Endothelial cell of umbilical vein (primary cell): ENCODE results near the gene BMERB1. TPM values are rescaled to one million over a fixed set of nuclear protein-coding genes. Genes with fewer than 3 reads are reported as not detected.

Source experiments
- BruUV-seq: library from RNA; stranded (reverse); fragments of 400-500 nt; replicated peaks from 2 replicates; lab custom pipeline; 2021; lab: Mats Ljungman, UMichigan
- CTCF ChIA-PET: fragments of 300-600, 350-600 bp; sonication (Branson Sonifier 250); formaldehyde crosslinking; loops from one replicate; lab custom pipeline; 2021; ENCODE audit warnings: antibody characterized with exemption, inconsistent platforms; lab: Charles Lee
- POLR2A ChIA-PET: fragments of 300-600, 350-600 bp; sonication (Branson Sonifier 250); formaldehyde crosslinking; loops from one replicate; lab custom pipeline; 2021; ENCODE audit warnings: antibody characterized with exemption, inconsistent platforms; lab: Charles Lee
- DNase-seq: peaks from one replicate; pipeline ENCODE4 v3.0.0-alpha.2; 2011; ENCODE audit warnings: low read depth, low spot score
- FAIRE-seq: peaks from 2 replicates; lab custom pipeline; 2011; peaks lifted over from hg19 to GRCh38; lab: Jason Lieb, UNC
- H2AFZ ChIP-seq: 2 replicates; pipeline ENCODE4 v1.6.0; 2012; ENCODE audit warnings: low read depth, low read length, control low read depth, inconsistent platforms
- H3K27ac ChIP-seq: 2 replicates; pipeline ENCODE4 v1.5.1; 2011; ENCODE audit warnings: low read depth, mild to moderate bottlenecking, control low read depth, low read length, moderate library complexity; ENCODE audit not compliant: insufficient read depth
- H3K27me3 ChIP-seq, 2 experiments: 2 replicates each; pipeline versions ENCODE4 v1.6.0 to v1.6.1; 2011; ENCODE audit warnings: low read length in 2 of 2, mixed read lengths in 1 of 2; ENCODE audit not compliant: control insufficient read depth in 2 of 2, insufficient read depth in 2 of 2
- H3K36me3 ChIP-seq, 2 experiments: 2 replicates in 1 of 2; 3 replicates in 1 of 2; pipeline ENCODE4 v1.5.1; 2011; ENCODE audit warnings: low read length in 2 of 2, mild to moderate bottlenecking in 1 of 2, moderate library complexity in 1 of 2; ENCODE audit not compliant: control insufficient read depth in 2 of 2, insufficient read depth in 2 of 2; ENCODE audit errors: extremely low read depth in 1 of 2
- H3K4me1 ChIP-seq: 3 replicates; pipeline ENCODE4 v1.5.1; 2011; ENCODE audit warnings: mild to moderate bottlenecking, low read length; ENCODE audit not compliant: control insufficient read depth, insufficient read depth; ENCODE audit errors: extremely low read depth
- H3K4me2 ChIP-seq: 2 replicates; pipeline ENCODE4 v1.6.1; 2011; ENCODE audit warnings: low read length, control low read depth, mixed read lengths; ENCODE audit not compliant: insufficient read depth
- H3K4me3 ChIP-seq, 3 experiments: fragments of 200-600 bp in 1 of 3; sonication (generic), shearing (Covaris generic) in 1 of 3; replicated peaks in 1 of 3; 2 replicates each; pipeline ENCODE4 v1.5.1; 2011 to 2016; ENCODE audit warnings: control low read depth in 3 of 3, low read length in 3 of 3, mild to moderate bottlenecking in 2 of 3, inconsistent platforms in 1 of 3, low read depth in 1 of 3, moderate library complexity in 1 of 3; ENCODE audit not compliant: insufficient read depth in 1 of 3
- H3K79me2 ChIP-seq: 2 replicates; pipeline ENCODE4 v1.6.0; 2012; ENCODE audit warnings: low read length, inconsistent platforms; ENCODE audit not compliant: control insufficient read depth, insufficient read depth
- H3K9ac ChIP-seq: replicated peaks from 2 replicates; pipeline ENCODE3; 2011; ENCODE audit warnings: low read length, control low read depth; ENCODE audit not compliant: insufficient read depth; ENCODE audit errors: extremely low read depth
- H3K9me1 ChIP-seq: replicated peaks from 3 replicates; pipeline ENCODE4 v1.6.0; 2011; ENCODE audit warnings: mild to moderate bottlenecking, low read length; ENCODE audit not compliant: control insufficient read depth, insufficient read depth; ENCODE audit errors: extremely low read depth
- H3K9me3 ChIP-seq: replicated peaks from 2 replicates; pipeline ENCODE4 v1.5.1; 2012; ENCODE audit warnings: low read length, inconsistent platforms; ENCODE audit not compliant: control insufficient read depth, insufficient read depth
- H4K20me1 ChIP-seq: replicated peaks from 2 replicates; pipeline ENCODE3; 2011; ENCODE audit warnings: mild to moderate bottlenecking, low read length; ENCODE audit not compliant: control insufficient read depth, insufficient read depth; ENCODE audit errors: extremely low read depth
- CTCF ChIP-seq, 2 donors: IDR thresholded peaks; 1 replicate in 1 of 2; 2 replicates in 1 of 2; pipeline ENCODE4 v1.5.1; 2011; ENCODE audit warnings: low read length in 2 of 2, mild to moderate bottlenecking in 2 of 2, moderate library complexity in 2 of 2, control low read depth in 1 of 2, inconsistent platforms in 1 of 2, low read depth in 1 of 2; ENCODE audit not compliant: insufficient read depth in 1 of 2; ENCODE audit errors: extremely low read depth in 1 of 2
- EZH2 ChIP-seq: IDR thresholded peaks from 2 replicates; pipeline ENCODE4 v1.6.1; 2012; ENCODE audit warnings: borderline replicate concordance, low read depth, mild to moderate bottlenecking, moderate library complexity, low read length, inconsistent platforms; ENCODE audit not compliant: severe bottlenecking
- FOS ChIP-seq: IDR thresholded peaks from 2 replicates; pipeline ENCODE4 v1.6.1; 2011; ENCODE audit warnings: mild to moderate bottlenecking, low read length, moderate library complexity, borderline replicate concordance; ENCODE audit not compliant: insufficient read depth
- GATA2 ChIP-seq: IDR thresholded peaks from 2 replicates; pipeline ENCODE4 v1.7.0; 2011; ENCODE audit warnings: low read depth, mild to moderate bottlenecking, moderate library complexity, mixed read lengths, low read length; ENCODE audit not compliant: insufficient read length, insufficient read depth
- JUN ChIP-seq: IDR thresholded peaks from 2 replicates; pipeline ENCODE4 v1.6.1; 2011; ENCODE audit warnings: borderline replicate concordance, low read depth; ENCODE audit not compliant: insufficient read length, insufficient read depth
- MAX ChIP-seq: IDR thresholded peaks from 2 replicates; pipeline ENCODE4 v1.6.1; 2011; ENCODE audit not compliant: insufficient read depth, insufficient read length
- MYC ChIP-seq: IDR thresholded peaks from one replicate; pipeline ENCODE4 v1.6.1; 2011; ENCODE audit warnings: mild to moderate bottlenecking, low read depth, low read length
- POLR2A ChIP-seq: IDR thresholded peaks from 2 replicates; pipeline ENCODE4 v1.6.1; 2012; ENCODE audit warnings: low read depth, mild to moderate bottlenecking, control low read depth, low read length
- POLR2AphosphoS5 ChIP-seq: IDR thresholded peaks from 2 replicates; pipeline ENCODE4 v1.6.1; 2012; ENCODE audit warnings: low read depth, mild to moderate bottlenecking, control low read depth, low read length, moderate library complexity; ENCODE audit not compliant: insufficient read depth
- dilution Hi-C: fragments of 300-500 bp; cut with MboI; formaldehyde crosslinking; loops from one replicate; pipeline ENCODE4 v1.15.0; 2019; ENCODE audit warnings: low sequenced_read_pairs; ENCODE audit not compliant: extremely low pct_ligation_motif_present
- intact Hi-C: fragments of 100-400 bp; cut with micrococcal nuclease; formaldehyde crosslinking; loops from one replicate; pipeline ENCODE4 v1.10.0; 2022
- polyA plus RNA-seq, 4 experiments: library from polyadenylated mRNA; depleted of rRNA in 3 of 4; stranded (reverse) in 3 of 4; unstranded in 1 of 4; fragments of >200 nt; gene quantifications; 2 replicates each; pipeline versions ENCODE4 v1.2.1 to v1.2.3, GENCODE V29; 2011 to 2012; ENCODE audit warnings: missing spikeins in 1 of 4
- total RNA-seq: library from RNA; stranded (reverse); gene quantifications from 2 replicates; pipeline ENCODE4 v1.2.3, GENCODE V29; 2021

BMERB1 gene
- total and polyA plus RNA-seq, 2 donors (not counting 3 experiments of a cell fraction or from before 2014, with no cell fraction given) = 14.1 to 17.4 TPM

- dilution Hi-C loops = no loop called here
- ChIA-PET POLR2A (interaction anchor here (0.7 kb wide), 1 partner anchor 37 kb away, joined by 5 read pairs; no protein-coding TSS in a partner anchor), CTCF (interaction anchor here (1.0 to 7.9 kb wide), 3 partner anchors 13 to 128 kb away, joined by 3 to 161 read pairs (median 6); no protein-coding TSS in a partner anchor)
- no peak overlapping the region for H2AFZ ChIP-seq
- H3K4me3 ChIP-seq = no peak overlapping the region
- no peaks in the 10 kb centered on the region for H3K9me3 ChIP-seq
- no peak for FAIRE-seq
- H3K9ac ChIP-seq = no peak overlapping the region
- H3K4me1 ChIP-seq = no peaks in the 10 kb centered on the region
- no peaks in the 10 kb centered on the region for H3K9me1 ChIP-seq
- H3K27ac ChIP-seq = no peak overlapping the region
- DNase-seq = no peak
- no TSS peak for BruUV-seq
- TF ChIP-seq CTCF (IDR thresholded peaks at IDR 0.05; ENCODE audit: extremely low read depth in 1 of 2, insufficient read depth in 1 of 2, low read depth in 1 of 2, low read length in 2 of 2) (no peak), POLR2A (no peak), EZH2 (no peak), MYC (no peak), JUN (no peak), POLR2AphosphoS5 (no peak), MAX (no peak), GATA2 (no peak), FOS (no peak)
- no peaks in the 10 kb centered on the region for H3K27me3 ChIP-seq
- H4K20me1 ChIP-seq = no peaks in the 10 kb centered on the region
- no peaks in the 10 kb centered on the region for H3K36me3 ChIP-seq
- intact Hi-C loops = no loop called here
- H3K79me2 ChIP-seq = no peaks in the 10 kb centered on the region
- H3K4me2 ChIP-seq = no peak overlapping the region
Observed at GRCh38 chr16:15553313-15554088, 119.1 kb downstream of the BMERB1 start.
